NCI-H1092 treated with DMSO at 0.1 percent for 48 hours (cell line): Measurements from ENCODE around the gene ATP5F1D.

ENCODE experiments used
- DNase-seq: peaks from one replicate; lab custom pipeline; 2025; lab: John Stamatoyannopoulos, UW

ATP5F1D gene

DNA sequence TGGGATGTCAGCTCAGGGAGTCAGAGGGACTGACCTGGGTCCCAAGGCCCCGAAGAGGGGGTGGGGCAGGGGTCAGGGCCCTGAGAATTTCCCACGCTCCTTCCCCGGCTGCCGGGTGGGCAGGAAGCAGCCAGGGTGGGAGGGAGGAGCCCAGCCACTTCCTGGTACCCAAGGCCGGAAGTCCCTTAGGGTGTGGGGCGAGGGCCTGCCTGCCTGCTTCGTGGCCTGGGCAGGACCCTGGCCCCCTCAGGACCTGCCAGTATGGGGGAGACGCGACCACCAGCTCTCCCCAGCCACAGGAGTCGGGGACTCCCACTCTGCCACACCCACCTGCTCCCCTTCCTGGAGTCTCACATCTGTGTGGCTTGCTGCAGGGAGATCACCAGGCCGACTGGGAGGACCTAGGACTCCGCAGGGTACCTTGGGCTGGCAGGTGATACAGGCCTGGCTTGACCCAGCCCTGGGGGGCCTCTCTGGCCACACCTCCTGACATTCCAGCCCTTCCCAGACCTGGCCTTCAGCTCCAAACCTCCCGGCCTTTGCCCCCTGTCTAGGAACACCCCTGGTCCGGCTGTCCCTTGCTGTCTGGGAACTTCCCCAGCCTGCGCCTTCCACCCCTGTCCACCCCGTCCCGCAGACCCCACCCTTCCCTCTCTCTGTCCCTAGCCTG lies 17.8 kb downstream of the ATP5F1D start:
- DNase-seq, result no peak

DNA sequence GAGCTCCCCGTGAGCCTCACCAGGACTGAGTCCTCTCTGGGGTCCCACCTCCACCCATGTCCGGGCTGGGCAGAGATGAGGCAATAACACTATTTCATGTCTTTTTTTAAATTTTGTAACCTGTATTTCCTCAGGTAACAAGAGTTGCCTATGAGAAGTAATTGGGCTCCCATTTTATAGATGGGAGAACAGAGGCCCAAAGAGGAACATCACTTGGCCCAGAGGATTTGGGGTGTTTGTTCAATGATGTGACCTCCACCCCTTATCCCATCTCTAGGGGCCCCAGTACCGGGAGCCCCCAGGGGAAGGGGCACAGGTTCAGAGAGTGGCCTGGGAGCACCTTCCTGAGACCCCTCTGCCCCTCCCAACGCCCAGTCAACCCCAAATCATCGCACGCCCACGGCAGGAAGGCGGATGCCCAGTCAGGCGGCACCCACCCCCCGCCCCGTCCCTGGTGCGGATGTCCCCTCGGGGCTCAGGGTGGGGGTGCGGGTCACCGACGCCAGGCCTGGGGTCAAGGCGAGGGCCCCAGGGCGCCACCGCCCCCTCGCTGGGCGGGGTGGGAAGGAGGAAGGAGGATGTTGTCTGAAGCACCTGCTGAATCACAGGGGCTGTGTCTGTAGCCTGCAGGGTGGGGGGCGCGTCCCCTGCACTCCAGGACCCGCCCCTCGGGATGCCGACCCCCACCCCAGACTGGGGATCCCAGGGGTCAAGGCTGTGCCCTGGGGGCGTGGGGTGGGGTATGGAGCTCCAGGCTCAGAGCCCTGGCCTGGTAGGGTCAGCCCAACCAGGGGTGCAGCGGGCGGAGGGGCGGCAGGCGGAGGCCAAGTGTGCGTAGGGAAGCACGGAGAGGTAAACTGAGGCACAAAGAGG lies 18.6 kb downstream of the ATP5F1D start:
- DNase-seq, result no peak

DNA sequence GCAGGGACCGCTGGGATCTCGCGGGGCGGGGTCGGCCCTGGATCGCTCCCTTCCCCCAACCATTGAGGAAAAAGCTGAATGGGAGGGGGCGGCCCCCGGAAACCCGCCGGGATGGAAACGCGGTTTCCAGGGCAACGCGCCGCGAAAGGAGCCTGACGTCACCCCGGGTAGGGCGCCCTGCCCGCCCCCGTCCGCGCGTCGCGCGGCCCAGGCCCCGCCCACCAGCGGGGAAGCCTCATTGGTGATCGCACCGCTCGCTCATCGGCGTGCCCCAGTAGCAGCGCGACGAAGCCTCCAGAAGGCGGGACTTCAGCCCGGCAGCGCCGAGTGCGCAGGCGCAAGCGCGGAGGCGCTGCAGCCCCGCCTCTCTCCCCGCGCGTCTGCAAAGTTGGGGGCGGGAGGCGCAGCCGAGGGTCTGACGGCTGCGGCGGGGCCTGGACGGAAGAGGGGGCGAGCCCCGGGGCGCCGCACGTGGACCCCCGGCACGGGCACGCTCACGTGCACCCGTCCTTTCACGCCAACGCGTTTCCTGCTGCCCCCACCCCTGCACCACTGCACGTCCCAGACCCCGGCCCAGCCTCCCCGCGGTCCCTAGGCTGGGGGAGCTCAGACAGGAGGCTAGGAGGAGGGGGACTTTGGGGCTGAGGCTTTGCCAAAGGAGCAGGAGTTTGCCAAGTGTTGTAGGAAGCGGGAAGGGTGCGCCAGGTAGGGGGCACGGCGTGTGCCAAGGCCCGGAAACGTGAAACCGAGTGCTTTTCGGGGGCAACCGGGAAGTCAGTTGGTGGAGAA lies 19.4 kb downstream of the ATP5F1D start:
- DNase-seq, result peak; percentile 93

DNA sequence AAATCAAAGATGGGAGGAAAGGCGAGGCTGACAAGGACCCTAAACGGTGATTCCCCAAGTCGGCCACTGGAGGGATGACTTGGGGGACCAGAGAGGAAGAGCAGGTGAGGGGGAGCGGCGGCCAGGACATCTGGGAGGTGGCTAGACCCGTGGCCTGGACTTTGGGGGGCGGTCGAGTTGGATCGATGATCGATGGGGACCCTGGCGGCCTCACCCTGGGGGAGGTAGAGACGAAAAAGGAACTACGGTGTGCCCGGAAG lies 19.9 kb downstream of the ATP5F1D start:
- DNase-seq, result no peak

DNA sequence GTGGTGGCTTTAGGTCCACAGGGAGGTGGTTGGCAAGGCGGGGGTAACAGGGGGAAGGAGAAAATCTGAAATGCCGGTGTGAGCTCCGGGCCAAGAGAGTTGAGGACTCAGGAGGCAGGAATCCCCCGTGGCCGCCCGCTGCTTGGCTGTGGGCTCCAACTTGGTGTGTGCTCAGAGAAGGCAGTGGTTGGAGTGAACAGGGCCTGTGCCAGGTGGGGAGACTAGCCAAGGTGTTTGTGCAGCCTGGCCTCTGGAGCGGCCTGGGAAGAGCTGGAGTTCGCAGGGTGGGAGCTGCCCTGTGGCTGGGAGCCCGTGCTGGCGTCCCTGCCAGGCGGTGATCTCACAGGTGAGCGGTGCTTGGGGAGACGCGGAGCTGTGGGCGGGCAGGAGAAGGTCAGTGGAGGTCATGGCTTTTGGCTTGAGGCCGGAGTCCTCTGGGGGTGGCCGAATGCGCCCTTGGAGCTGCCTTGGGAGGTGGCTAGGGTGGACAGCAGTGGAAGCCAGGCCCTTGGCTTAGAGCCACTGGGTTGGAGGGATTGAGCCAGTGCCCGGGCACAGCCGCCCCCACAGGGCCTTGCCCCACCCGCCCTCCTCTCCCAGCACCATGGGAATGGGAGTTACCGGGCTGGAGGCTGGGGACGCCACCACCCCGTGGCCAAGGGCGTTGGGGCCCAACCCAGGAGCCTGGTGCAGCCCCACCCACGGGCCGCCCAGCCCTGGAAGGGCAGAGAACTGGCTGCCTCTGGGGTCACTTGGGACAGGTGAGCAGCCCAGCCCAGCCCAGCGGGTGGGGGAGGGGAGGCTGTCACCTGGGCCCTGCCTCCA lies 20.5 kb downstream of the ATP5F1D start:
- peak; percentile 57 for DNase-seq

DNA sequence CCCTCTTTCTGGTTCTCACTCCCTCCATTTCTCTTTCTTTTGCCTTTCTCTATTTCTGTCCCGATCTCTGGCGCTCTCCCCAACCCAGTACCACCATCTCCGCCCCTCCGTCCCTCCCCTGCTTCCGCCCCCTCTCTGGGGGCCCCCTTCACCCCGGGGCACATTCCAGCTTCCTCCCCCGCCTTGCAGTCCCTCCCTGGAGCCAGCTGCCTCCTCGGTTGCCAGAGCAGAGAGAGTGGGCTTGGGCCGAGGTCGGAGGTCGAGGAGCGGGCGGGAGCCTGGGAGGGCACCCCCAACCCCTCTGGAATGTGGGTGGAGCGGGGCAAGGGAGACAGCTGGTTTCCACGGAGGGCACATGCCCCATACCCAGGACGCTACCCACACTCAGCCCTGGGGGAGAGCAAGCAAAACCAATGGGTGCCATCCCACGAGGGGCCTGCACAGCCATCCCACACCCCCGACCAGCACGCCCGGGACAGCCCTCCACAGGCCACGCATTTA lies 21.1 kb downstream of the ATP5F1D start:
- DNase-seq, result no peak

DNA sequence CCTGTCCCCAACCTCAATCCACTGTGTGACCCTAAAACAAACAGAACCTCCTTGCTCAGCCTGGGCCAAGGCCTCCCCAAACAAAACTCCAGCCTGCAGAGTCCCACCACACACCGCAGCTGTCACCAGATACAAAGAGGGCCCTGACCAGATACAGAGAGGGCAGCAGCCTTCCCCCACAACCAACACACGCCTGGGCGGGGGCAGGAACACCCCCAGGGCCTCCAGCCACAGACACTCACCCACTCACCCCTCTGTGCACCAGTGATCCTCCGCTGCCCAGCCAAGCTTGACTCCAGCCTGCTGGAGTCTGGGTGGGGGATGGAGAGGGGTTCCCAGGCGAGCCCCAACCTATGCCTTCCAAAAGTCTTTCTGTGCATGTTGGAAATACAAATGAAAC lies 21.6 kb downstream of the ATP5F1D start:
- no peak for DNase-seq

DNA sequence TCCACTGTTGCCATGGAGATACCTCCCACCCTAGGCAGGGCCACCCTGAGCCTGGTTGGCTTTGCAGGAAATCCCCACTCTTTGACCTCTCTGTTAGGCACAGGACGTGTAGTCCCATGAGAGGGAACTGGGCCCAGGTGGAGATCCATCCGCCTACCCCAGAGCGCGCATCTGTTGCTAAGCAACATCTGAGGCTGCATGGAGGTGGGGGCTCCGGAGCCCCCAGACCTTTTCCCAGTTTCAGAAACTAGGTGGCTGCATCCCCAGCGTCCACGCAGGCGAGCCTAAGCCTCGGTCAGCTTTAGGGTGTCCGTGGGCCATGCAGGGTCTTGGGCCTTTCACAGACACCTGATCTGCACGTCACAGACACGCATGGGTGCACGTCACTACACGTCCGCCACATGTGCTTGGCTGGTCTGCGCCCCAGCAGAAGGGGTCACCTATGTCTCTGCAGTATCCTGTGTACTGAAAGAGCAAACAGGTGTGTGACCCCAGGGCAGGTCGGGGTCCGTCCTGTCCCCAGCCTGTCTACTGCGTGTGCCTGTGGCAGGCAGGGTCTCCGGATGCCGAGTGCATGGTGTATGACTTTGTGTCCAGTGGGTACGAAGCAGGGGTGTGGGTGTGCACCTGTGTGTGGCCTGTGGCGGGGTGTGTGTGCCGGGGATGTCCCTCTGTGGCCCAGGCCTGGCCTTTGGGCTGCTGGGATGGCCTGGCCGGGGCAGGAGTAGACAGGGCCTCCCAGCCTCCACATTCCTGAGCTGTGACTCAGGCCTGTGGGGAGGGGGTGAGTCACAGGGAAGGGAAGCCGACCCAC lies 23.5 kb downstream of the ATP5F1D start:
- no peak for DNase-seq

DNA sequence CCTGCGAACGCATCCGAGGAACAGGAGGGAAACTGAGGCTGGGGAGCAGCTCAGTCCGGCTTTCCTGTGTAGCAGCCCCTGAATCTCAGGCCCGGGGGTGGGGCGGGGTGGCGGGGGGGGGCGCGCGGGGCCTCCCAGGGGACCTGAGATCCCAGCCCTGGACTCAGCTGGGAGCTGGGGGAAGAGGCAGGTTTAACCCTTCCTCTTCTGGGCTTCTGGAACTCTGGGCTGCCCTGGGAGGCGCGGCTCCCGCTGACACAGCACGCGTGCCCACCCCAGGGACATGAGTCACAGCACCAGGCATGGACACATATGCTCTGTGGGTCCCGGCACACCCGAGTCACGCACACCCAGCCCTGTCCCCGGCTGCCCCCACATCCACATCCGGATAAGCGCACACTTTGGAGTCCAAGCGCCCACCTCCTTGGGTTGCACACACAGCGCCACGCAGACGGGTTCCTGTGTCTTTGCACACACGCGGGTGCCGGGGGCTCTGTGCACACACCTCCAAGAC lies 24.1 kb downstream of the ATP5F1D start:
- no peak for DNase-seq

DNA sequence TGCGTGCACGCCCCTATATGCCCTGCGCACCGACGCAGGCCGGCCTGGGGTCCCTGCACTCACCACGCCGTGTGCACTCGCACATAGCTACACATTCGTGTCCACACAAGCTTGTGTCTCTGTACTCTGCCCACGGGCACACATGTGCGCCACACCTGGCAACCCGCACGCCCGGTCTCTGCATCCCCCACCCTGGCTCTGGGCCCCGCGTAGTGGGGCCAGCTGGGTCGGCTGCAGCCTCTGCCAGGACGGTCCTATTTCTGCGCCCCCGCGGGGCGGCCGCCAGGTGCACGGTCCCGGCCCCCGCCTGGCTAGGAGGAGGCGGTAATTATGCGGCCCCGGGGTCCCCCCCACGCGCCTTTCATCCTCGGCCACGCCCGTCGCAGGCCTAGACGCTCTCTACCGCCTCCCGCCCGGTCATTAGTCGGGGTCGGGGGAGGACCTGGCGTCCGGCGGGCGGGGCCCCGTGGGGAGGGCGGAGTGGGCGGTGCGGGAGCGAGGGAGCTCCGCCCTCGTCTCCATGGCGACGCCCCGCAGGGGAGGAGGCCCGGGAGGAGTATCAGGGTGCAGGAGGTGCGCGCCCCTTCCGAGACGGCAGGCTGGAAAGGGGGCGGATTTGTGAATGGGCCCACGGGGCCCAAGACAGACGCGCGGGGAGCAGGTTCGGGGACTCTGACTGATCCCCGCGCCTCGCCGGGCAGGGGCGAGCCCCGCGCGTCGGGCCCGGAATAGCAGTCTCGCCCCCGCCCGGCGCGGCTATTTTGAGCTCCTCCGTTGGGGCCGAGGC lies 24.8 kb downstream of the ATP5F1D start:
- DNase-seq, result peak; percentile 71

DNA sequence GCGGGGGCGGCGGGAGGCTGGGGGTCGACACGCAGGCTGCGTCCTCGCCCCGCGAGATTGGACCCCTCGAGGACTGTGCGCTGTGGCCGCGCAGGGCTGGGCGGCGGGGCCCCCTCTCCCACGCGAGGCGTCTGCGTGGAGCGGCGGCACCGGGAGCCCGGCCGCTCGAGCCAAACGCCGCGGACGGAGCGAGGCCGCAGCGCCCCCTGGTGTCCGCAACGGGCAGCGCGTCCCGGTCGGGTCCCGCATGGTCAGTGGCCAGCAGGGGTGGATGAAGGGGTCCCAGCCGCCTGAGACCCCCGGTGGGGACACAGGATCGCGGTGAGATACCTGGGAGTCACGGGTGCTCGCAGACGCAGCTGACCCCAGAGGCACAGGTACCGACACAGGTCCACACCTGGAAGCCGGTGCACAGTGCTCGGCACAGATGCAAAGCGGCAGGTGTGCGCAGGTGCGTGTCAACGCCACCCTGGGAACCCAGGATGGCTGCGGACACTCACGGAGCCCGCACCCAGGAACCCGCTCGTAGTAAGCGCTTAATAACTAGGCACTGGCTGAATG lies 25.4 kb downstream of the ATP5F1D start:
- DNase-seq, result peak; percentile 48

DNA sequence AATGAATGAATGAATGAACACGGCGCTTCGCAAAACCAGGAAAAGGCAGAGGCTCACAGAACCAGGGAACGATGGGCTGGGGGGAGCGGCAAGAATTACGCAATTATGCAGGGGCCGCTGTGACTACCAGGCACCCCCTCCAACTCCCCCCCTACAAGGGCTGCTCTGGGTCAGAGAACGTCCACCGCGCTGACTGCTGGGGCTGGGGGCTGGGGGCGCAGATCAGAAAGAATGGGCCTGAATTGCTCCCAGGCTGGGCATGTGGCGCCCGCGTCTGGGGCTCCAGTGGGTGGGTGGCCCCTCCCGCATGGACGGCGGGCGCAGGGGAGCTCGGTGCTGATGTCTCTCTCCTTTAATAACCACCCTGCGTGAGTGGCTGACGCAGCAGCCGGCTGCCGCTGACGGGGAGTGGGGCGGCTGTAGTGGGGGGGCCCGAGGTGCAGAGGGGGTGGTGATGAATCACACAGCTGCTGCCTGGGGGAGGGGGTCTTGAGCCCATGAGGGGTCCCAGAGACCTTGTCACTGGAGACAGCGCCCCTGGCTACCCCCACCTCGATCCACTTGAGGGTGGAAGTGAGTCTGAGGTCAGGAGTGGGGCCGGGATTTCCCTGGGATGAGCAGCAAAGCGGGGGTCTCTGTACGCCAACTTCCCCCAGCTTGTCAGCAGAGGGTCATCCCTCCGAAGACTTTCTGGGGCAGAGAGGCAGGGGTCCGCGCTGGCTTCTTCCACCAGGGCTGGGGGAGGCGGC lies 26.1 kb downstream of the ATP5F1D start:
- no peak for DNase-seq

DNA sequence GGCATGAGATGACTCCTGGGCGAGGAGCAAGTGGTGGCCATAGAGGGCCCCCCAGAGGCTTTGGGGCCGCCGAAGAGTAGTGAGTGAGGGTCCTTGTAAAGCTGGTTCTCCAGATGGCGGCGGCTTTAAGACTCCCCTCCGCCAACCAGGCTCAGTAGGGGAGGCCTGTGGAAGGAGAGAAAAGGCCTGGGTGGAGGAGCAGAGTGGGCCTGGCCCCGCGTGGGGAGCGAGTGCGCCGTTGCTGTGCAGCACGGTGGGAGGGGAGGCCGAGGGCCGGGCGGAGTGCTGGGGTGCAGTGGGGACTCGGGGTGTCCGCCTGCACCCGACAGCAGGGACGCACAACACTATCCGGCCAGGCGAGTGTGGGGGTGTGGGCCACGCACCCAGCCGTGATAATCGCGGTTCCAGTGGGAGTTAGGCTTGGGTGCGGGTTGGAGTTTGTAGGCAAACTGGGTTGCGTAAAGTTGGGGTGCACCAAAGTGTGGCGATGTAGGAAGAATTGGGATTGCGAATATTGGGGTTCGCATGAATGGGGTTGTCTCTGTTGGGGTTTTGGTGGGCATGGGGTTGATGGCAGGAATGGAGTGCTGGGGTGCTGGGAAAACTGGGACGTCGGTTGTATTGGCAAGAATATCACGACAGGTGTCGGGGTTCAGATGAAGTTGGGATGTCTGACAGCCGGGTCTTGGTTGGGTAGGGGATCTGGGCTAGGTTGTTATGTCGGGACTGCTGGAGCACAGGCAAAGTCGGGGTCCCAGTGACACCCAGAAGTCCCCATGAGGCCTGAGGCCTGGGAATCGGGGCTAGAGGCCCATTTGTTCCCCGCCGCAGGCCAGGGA lies 26.9 kb downstream of the ATP5F1D start:
- no peak for DNase-seq

DNA sequence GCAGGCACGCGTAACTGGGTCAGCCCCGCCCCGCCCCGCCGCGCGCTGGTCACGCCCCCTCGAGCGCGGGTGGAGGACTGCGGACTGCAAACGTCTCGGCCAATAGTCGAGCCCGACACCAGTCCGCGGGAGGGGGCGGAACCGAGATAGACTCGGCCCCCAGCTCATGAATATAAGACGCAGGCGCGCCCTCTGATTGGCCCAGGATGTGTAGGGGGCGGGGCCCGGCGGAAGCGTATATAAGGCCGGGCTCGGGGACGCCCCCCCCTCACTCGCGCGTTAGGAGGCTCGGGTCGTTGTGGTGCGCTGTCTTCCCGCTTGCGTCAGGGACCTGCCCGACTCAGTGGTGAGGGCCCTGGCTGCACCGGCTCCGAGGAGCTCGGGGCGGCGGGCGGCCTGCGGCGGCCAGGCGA lies 27.5 kb downstream of the ATP5F1D start, which contains the start of gene CIRBP:
Gene CIRBP, plus strand, starts transcription at position 268 of the 413 bp plus-strand sequence. CDS start 1,602 bp downstream, outside the sequence.
- DNase-seq, result peak; percentile 98

DNA sequence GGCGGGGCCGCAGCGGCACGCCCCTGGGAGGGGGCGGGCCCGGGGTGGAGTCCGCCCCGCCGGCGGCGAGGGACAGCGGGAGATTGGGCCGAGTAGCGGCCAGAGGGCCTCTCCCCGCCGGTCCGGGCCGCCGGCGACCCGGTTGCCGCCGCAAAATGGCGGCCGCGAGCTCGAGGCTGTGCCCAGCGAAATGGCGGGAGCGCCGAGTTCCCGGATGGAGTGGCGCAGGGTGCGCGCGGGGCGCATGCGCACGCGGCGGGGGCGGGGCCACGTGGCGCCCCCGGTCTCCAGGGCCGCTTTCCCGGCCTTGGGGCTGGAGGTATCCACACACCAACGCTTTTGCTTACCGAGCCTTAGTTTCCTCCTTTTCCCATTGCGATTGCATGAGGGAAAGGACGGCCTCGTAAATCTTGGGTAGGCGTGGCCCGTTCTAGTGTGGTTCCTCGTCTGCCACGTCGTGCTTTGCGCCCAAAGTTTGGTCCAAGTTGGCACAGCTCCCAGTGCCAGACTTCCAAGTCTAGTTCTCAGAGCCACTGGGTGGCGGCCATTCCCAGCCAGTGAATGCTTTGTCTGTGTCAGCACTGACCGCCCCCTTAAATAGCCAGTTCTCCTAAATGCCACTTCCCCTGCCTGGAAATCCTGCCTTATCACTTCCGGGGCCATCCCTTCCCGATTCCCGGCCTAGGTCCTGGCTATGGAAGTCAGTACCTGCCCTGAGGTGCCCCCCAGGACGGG lies 28.1 kb downstream of the ATP5F1D start:
- peak; percentile 84 for DNase-seq

DNA sequence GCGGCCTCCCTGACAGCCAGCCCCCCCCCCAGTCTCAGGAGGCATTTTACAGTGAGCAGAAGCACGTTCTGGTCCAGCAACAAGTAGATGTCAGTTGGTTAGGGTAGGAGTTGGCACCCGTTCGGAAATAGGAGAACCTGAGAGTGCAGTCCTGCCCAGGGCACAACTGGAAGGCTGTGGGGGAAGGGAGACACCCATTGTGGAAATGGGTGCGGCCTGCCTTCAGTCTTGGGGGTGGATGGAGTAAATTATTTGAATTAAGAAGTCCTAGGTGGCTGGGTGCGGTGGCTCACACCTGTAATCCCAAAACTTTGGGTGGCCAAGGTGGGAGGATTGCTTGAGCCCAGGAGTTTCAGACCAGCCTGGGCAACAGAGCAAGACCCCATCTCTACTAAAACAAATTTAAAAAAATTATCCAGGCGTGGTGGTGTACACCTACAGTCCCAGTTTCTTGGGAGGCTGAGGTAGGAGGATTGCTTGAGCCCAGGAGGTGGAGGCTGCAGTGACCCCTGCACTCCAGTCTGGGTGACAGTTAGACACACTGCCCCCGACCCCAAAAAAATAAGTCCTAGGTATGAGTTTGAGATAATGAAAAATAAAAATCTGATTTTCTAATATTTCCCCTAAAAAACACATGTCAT lies 28.8 kb downstream of the ATP5F1D start:
- DNase-seq, result peak; percentile 41
